HK-2 (cell line): Measurements from ENCODE around the gene GSDME.

Experiments
- DNase-seq: peaks from one replicate; pipeline ENCODE4 v3.0.0-alpha.2; 2018; ENCODE audit not compliant: unreplicated experiment

GSDME gene

GRCh38 chr7:24773646-24774045 lies 16.4 kb upstream of the GSDME start:
- DNase-seq, result no peak

GRCh38 chr7:24769851-24770250 lies 12.6 kb upstream of the GSDME start:
- no peak for DNase-seq

DNA sequence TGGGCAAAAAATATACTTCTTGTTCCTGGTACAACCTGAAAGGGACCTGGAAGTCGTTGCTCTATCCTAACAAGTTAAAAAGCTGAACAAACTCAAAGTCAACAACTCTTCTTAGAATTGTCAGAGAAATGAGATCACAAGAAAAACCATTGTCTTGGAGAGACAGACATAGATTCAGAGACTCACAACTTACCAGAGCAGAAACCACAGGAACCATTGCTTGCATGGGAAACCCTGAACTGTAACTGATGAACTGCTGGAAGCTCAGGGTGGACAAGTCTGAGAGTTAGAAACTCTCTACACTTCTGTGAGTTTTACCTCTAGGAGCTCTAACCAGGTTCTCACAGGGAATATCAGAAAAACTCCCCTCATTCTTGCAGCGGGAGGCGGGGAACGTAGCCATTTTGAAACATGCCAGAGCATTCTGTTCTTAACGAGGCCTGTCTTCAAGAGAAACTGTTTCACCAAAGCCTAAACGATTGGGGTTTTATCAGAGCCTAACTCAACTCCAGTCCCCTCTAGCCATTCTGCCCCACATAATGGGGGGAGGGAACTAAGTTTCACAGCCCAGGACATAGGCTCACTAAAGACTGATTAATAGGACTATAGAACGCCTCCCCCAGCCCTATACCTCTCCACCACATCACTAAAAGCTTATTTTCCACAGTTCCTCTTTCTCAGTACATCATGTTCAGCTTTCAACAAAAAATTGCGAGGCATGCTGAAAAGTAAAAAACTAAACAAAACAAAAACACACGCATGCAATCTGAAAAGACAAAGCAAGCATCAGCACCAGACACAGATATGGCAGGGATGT lies 12.0 kb upstream of the GSDME start:
- no peak for DNase-seq

- DNase-seq, result no peak
Observed at GRCh38 chr7:24767878-24768569, 10.8 kb upstream of the GSDME start.

DNA sequence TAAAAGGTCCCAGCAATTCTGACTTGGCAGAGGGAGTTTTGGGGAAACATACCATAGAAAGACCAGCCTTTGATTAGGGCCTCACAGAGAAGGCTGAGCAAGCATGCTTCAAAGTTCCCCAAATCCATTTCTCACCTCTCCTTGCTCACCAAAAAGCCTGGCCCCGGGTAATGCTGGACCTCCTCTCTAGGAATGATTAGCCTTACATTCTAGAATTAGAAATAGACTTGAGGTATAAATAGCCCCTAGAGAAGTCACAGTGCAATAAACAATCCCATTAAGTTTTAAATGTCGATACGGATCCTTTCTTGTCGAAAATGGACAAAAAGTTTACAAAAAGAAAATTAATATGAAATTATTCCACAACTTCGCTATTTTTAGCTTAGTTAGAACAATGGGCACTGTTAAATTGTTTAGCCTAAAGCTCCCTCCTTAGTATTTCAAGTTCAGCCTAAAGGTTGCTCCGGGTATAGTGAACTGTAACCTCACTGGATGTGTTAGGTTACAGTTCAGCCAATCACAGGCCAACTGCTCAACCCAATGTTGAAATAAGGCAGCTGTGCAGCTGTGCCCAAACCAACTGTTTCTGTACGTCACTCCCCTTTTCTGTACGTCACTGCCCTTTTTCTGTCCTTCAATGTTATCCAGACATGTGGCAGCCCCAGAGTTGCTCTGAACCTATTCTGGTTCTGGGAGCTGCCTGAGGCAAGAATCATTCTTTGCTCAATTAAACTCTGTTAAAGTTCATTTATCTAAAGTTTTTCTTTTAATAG lies 7.9 kb upstream of the GSDME start:
- DNase-seq, result no peak

DNA sequence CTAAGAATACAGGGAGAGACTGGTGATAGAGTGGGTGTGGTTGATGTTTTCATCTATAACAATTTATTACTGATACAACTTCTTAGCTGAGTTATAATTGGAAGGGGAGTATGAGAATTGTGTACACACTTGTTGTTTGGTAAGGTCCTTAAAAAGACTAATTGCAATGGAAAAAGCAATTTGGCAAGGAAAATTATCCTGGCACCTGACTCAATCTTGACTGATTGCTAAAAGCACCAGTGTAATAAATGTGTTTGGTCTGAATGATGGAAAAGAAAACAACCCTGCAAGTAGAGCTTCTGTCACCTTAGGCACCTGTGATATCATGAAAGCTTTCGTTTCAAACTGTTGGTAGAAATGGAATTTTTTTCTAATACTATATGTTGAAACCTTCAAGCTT lies 6.7 kb upstream of the GSDME start:
- no peak for DNase-seq

DNA sequence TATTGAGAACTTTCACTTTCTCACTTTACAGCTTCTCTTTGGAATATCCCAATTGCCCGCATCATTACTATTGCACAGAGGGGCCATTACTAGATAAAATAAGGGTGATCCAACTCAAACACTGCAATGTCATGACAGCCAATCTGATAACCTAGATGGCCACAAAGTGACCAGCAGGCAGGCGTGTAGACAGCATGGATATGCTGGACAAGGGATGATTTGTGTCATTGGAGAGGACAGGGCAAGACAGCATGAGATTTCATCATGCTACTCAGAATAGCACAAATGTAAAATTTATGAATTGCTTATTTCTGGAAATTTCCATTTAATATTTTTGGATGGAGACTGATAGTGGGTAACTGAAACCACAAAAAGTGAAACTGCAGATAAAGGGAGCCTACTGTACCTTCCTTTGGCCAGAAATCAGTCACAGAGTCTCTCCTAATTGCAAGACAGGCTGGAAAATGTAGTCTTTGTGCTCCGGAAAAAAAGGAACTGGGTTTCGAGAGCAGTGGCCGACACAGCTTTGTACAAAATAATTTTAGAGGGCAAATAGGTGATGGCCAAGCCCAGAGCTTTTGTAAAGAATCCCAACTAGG lies 6.1 kb upstream of the GSDME start:
- DNase-seq, result no peak

- no peak for DNase-seq
Observed at GRCh38 chr7:24762771-24763170, 5.5 kb upstream of the GSDME start.

- DNase-seq, result no peak
Observed at GRCh38 chr7:24760968-24761367, 3.7 kb upstream of the GSDME start.

DNA sequence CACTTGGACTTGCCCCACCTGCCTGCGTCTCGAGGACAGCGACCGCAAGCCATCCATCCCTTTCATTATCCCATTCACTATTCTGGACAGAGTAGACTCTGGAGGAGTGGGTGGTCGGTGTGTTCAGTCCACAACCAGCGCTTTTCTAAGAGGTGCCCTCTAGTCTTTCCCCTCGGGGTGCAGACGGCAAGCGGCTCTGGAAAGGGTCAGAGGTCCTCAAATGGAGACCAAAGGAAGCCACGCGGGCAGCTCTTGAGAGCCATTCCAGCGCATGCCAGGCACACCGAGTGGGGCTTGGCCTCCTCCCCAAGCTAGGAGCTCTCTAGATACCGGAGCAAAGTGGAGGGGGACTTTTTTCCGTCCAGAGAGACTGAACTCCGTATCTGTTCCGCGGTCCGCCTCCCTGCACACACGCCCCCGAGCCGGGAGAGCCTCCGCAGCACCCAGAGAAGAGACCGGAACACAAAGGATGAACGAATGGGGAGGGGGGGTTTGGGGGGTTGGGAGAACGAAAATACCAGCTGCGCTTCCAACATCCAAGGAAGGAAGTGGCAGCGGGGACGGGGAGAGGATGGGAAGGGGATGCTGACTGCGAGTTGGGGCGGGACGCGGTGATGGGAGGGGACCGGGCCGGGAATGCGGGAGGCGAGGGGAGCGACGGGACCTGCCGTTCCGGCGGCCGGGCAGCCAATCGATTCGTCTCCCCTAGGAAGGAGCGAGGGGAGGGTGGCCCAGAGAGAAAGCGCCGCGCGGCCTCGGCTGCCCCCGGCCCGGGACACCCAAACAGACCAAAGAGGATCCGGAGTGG lies 515 bp downstream of the GSDME start:
- peak; percentile 75 for DNase-seq

DNA sequence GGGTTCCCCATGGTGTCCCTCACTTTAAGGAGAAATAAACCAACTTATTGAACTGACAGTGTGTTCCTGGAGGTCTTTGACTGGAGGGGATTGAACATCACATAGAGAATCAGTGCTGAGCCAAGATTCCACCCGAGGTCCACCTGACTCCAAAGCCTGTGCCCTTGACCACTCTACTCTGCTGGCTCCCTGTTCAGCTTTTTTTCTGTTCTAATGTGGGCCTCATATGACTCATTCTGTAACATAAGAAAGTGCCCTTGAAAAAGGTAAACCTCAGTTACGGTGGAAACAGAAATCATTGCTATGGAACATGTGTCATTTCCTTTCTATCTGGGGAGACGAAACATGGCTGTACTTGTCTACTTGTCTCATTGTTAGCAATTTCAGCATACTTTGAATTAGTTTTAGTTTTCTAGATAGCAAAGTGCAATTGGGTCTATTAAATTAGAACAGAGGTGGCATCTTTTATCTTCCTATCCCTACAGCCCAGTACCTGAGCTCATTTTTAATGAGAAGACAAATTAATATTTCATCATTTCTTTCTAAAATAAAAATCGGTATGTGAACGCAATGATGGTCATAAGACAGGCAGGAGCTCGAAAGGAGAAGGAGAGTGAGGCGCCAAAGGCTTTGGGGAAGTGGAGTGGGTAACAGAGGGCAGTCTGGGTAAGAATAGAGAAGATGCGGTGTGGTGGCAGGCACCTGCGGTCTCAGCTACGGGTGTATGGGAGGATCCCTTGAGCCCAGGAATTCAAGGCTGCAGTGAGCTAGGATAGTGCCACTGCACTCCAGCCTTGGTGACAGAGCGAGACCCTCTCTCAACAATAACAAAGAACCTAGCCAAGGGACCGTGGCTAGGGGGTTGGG lies 1.5 kb downstream of the GSDME start:
- DNase-seq, result no peak

DNA sequence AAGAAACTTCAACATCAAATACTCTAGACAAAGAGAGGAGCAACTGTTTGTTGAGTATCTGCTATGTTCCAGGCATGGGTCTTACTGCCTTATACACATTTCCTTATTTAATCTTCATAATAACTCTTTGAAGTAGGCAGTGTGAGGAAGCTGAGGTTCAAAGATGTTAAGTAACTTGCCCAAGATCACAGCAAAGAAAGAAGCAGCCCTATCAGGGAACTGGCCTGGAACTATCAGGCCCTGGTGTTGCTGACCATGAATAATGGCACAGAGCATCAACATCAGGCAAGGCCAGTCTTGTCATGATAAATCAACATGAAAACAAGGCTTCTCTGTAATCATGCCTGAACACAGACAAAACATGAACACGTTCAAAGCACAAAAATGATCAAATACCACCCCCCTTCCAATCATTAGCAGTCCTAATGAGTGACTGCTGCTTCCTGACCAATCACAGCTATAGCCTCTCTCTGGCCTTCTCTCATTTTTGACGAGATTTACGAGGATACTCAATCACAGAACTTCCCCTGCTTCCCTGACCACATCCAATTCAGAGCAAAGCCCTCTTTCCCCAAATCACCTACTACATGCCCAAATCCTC lies 2.3 kb downstream of the GSDME start:
- no peak for DNase-seq

DNA sequence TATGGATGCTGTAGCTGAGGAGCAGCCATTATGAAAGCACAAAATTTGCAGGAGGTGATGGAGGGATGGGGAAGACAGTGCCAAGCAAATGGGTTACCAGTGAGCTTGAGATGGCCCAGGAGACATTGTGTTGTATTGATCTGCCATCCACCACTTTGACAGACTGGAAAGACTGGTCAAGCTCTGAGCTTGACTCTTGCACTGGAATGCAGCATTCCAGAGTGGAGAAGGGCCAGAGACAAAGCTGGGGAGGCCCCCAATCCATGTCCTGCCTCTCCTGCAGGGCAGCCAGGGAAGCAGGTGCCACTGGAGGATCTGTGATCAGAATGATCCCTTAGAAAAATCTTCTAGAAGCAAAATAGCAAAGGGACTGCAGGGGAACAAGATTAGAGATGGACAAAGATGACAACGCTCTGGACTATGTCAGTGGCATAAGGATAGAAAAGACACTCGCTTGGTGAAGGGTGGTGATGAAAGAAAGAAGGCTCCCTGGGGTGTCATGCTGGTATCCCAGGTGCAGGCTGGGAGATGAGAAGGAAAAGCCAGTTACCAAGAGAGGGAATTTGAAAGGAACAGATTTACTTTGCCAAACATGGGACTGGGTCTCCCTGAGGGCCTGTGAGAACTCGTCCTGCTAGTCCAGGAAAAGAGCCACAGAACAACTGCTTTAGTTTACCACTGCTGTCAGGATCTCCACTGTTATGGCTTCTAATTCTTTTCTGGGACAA lies 5.0 kb downstream of the GSDME start:
- DNase-seq, result no peak

GRCh38 chr7:24751484-24751883 lies 5.8 kb downstream of the GSDME start:
- no peak for DNase-seq

- no peak for DNase-seq
Observed at GRCh38 chr7:24750441-24751055, 6.7 kb downstream of the GSDME start.

- DNase-seq, result no peak
Observed at GRCh38 chr7:24748521-24748920, 8.7 kb downstream of the GSDME start.

DNA sequence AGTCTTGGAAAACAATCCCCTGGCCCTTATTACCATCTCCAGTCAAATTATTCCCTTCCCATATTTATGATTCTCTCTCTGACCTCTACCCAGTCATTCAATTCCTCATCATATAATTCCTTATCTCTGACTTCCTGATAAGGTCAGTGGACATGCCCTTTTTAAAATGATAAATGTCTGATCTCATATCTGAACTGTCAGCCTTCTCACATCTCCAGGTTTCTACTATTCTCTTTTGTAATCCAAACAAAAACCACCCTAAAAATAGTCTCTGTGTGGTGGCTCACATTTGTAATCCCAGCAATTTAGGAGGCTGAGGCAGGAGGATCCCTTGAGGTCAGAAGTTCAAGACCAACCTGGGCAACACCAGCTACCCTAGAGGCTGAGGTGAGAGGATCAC lies 11.9 kb downstream of the GSDME start:
- DNase-seq, result no peak

- no peak for DNase-seq
Observed at GRCh38 chr7:24743471-24743870, 13.8 kb downstream of the GSDME start.
